SK-N-SH (cell line): Measurements from ENCODE around the gene IBTK. TPM values are rescaled to one million over a fixed set of nuclear protein-coding genes. Genes with fewer than 3 reads are reported as not detected.

Source experiments
- CTCF ChIA-PET: fragments of 300-600, 350-600 bp; formaldehyde crosslinking; extraction: SDS; loops from one replicate; lab custom pipeline; 2021; lab: Yijun Ruan, JAX
- POLR2A ChIA-PET: fragments of 350-600 bp; sonication (Branson Sonifier 250); formaldehyde crosslinking; extraction: SDS; loops from one replicate; lab custom pipeline; 2020; ENCODE audit warnings: antibody characterized with exemption, inconsistent platforms; lab: Yijun Ruan, JAX
- DNase-seq: peaks from one replicate; pipeline ENCODE4 v3.0.0; 2012
- H2AFZ ChIP-seq: fragments of 200-600 bp; sonication (generic); 2 replicates; pipeline ENCODE4 v1.8.1; 2016; ENCODE audit warnings: antibody characterized with exemption, mild to moderate bottlenecking, low read depth
- H3F3A ChIP-seq: fragments of 200-600 bp; sonication (generic); replicated peaks from 2 replicates; pipeline ENCODE3; 2016; ENCODE audit warnings: antibody characterized with exemption, mild to moderate bottlenecking; ENCODE audit not compliant: insufficient read depth
- H3K27ac ChIP-seq, 2 experiments: fragments of 200-500 bp in 1 of 2; fragments of 200-600 bp in 1 of 2; sonication (Bioruptor generic) in 1 of 2; sonication (generic), shearing (Covaris generic) in 1 of 2; 2 replicates each; pipeline versions ENCODE4 v1.5.1 to v1.6.1; 2014 to 2016; ENCODE audit warnings: low read depth in 2 of 2, inconsistent platforms in 1 of 2, low read length in 1 of 2, mild to moderate bottlenecking in 1 of 2, mixed read lengths in 1 of 2
- H3K27me3 ChIP-seq: fragments of 200-600 bp; sonication (generic), shearing (Covaris generic); 2 replicates; pipeline ENCODE4 v1.6.1; 2016; ENCODE audit warnings: mixed run types; ENCODE audit not compliant: insufficient read depth
- H3K36me3 ChIP-seq, 2 experiments: fragments of 200-500 bp in 1 of 2; fragments of 200-600 bp in 1 of 2; sonication (Bioruptor generic) in 1 of 2; sonication (generic) in 1 of 2; replicated peaks in 1 of 2; 2 replicates each; pipeline versions ENCODE3 to v1.5.1; 2014 to 2016; ENCODE audit warnings: low read length in 1 of 2, mild to moderate bottlenecking in 1 of 2; ENCODE audit not compliant: insufficient read depth in 2 of 2, control insufficient read depth in 1 of 2
- H3K4me1 ChIP-seq, 2 experiments: fragments of 200-500 bp in 1 of 2; fragments of 200-600 bp in 1 of 2; sonication (Bioruptor generic) in 1 of 2; sonication (generic), shearing (Covaris generic) in 1 of 2; 2 replicates each; pipeline versions ENCODE4 v1.5.1 to v1.6.1; 2014 to 2016; ENCODE audit warnings: low read depth in 1 of 2, low read length in 1 of 2, mixed run types in 1 of 2; ENCODE audit not compliant: insufficient read depth in 2 of 2, control insufficient read depth in 1 of 2
- H3K4me2 ChIP-seq: fragments of 200-600 bp; sonication (generic), shearing (Covaris generic); 2 replicates; pipeline ENCODE4 v1.6.1; 2017; ENCODE audit warnings: mixed run types
- H3K4me3 ChIP-seq, 2 experiments: fragments of 200-500 bp in 1 of 2; fragments of 200-600 bp in 1 of 2; sonication (Bioruptor generic) in 1 of 2; sonication (generic), shearing (Covaris generic) in 1 of 2; 2 replicates each; pipeline versions ENCODE4 v1.5.1 to v1.8.1; 2014 to 2016; ENCODE audit warnings: low read depth in 2 of 2, inconsistent platforms in 1 of 2, low read length in 1 of 2, mild to moderate bottlenecking in 1 of 2, mixed read lengths in 1 of 2, moderate library complexity in 1 of 2
- H3K79me2 ChIP-seq: fragments of 200-600 bp; sonication (generic); 2 replicates; pipeline ENCODE4 v1.8.1; 2017; ENCODE audit warnings: mild to moderate bottlenecking; ENCODE audit not compliant: insufficient read depth
- H3K9ac ChIP-seq: fragments of 200-600 bp; sonication (generic); 2 replicates; pipeline ENCODE4 v1.6.1; 2017; ENCODE audit warnings: mixed run types
- H3K9me2 ChIP-seq: fragments of 200-600 bp; sonication (generic); 2 replicates; pipeline ENCODE4 v1.6.1; 2017; ENCODE audit warnings: mixed run types
- H3K9me3 ChIP-seq: fragments of 200-600 bp; sonication (generic); 2 replicates; pipeline ENCODE4 v1.6.1; 2017; ENCODE audit warnings: mixed run types, mild to moderate bottlenecking, moderate library complexity
- H4K20me1 ChIP-seq: fragments of 200-600 bp; sonication (generic); 2 replicates; pipeline ENCODE4 v1.6.1; 2017; ENCODE audit warnings: mild to moderate bottlenecking, mixed run types; ENCODE audit not compliant: insufficient read depth
- EP300 ChIP-seq, 2 experiments: IDR thresholded peaks; 2 replicates each; pipeline versions ENCODE4 v1.4.0 to v1.6.1; 2012; ENCODE audit warnings: borderline replicate concordance in 1 of 2, low read depth in 1 of 2, low read length in 1 of 2
- FOSL2 ChIP-seq: IDR thresholded peaks from 2 replicates; pipeline ENCODE4 v1.4.0; 2012; ENCODE audit warnings: low read depth, mild to moderate bottlenecking, moderate library complexity, borderline replicate concordance
- FOXJ3 ChIP-seq: sonication (generic); formaldehyde crosslinking; IDR thresholded peaks from 2 replicates; pipeline ENCODE4 v1.5.1; 2020; ENCODE audit warnings: mild to moderate bottlenecking, missing genetic modification reagents
- GATA2 ChIP-seq: sonication (generic); formaldehyde crosslinking; IDR thresholded peaks from 2 replicates; pipeline ENCODE4 v1.5.0; 2020; ENCODE audit warnings: mild to moderate bottlenecking, missing genetic modification reagents
- IRF3 ChIP-seq: fragments of 150-350 bp; IDR thresholded peaks from 2 replicates; pipeline ENCODE4 v1.6.1; 2016; ENCODE audit warnings: mild to moderate bottlenecking, low read depth, low read length
- MEF2A ChIP-seq: IDR thresholded peaks from 2 replicates; pipeline ENCODE4 v1.4.0; 2012; ENCODE audit warnings: low read depth, borderline replicate concordance
- POLR2AphosphoS5 ChIP-seq: IDR thresholded peaks from 2 replicates; pipeline ENCODE4 v1.6.1; 2012; ENCODE audit warnings: low read depth, low read length
- RFX5 ChIP-seq: IDR thresholded peaks from 2 replicates; pipeline ENCODE4 v1.6.1; 2012; ENCODE audit warnings: mild to moderate bottlenecking, improper control_type of control experiment, low read length
- SIN3A ChIP-seq: IDR thresholded peaks from 2 replicates; pipeline ENCODE4 v1.6.1; 2012; ENCODE audit warnings: low read depth, mild to moderate bottlenecking, low read length, moderate library complexity, borderline replicate concordance
- SMC3 ChIP-seq: IDR thresholded peaks from 2 replicates; pipeline ENCODE4 v1.6.1; 2012; ENCODE audit warnings: low read depth, low read length, improper control_type of control experiment
- TCF12 ChIP-seq: IDR thresholded peaks from 2 replicates; pipeline ENCODE4 v1.4.0; 2012
- USF1 ChIP-seq: IDR thresholded peaks from 2 replicates; pipeline ENCODE4 v1.4.0; 2012; ENCODE audit warnings: low read depth, borderline replicate concordance
- YY1 ChIP-seq: IDR thresholded peaks from 2 replicates; pipeline ENCODE4 v1.4.0; 2012; ENCODE audit warnings: low read depth, mild to moderate bottlenecking
- ZBTB33 ChIP-seq: IDR thresholded peaks from 2 replicates; pipeline ENCODE4 v1.4.0; 2012; ENCODE audit warnings: low read depth, borderline replicate concordance
- WGBS: methylation state at CpG from one replicate; pipeline ENCODE4 v1.1.6; 2017; ENCODE audit warnings: low lambda C conversion rate; 5-methylcytosine and 5-hydroxymethylcytosine counted together
- polyA plus RNA-seq, 3 experiments: library from polyadenylated mRNA; depleted of rRNA; stranded (reverse); fragments of >200 nt; gene quantifications; 2 replicates each; pipeline ENCODE4 v1.2.3, GENCODE V29; 2012
- TF ChIP-seq, protein P1 (sequence below): IDR thresholded peaks from 2 replicates; pipeline ENCODE4 v1.6.1; 2012; ENCODE audit warnings: mild to moderate bottlenecking, low read depth, low read length, moderate library complexity

The IBTK gene
- polyA plus RNA-seq, 1 of the 3 experiments (the other 2 are of a cell fraction), result 9.5 TPM

DNA sequence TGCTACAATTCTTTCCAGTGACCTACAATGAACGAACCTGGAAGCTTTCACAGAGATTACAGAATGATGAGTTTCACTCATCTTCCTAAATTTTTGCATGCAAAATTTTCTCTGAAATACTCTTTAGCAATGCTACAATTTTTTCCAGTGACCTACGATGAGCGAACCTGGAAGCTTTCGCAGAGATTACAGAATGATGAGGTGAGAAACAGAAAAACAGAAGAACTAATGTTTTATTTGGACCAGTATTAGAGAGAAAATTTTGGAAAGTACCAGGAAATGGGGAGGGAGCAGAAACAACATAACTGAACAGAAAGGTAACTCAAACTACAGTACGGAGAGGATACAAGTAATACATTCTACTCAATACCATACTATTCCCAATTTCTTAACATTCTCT lies 75.0 kb downstream of the IBTK start:
- Histone ChIP-seq H3K9me2 (no peaks in the 10 kb centered on the region), H3K4me1 (peaks cover 11 to 13% of the 10 kb centered on the region in 2 experiments), H3K79me2 (peaks cover 16% of the 10 kb centered on the region), H4K20me1 (no peaks in the 10 kb centered on the region), H3K36me3 (peaks cover 68 to 83% of the 10 kb centered on the region in 2 experiments), H3K27ac (no peak overlapping the region), H3K9ac (no peak overlapping the region), H3K27me3 (no peaks in the 10 kb centered on the region), H2AFZ (no peak overlapping the region), H3F3A (peaks cover 9% of the 10 kb centered on the region), H3K9me3 (no peaks in the 10 kb centered on the region), H3K4me3 (no peak overlapping the region), H3K4me2 (no peak overlapping the region)
- ChIA-PET CTCF (no interaction called here), POLR2A (no interaction called here)
- TF ChIP-seq POLR2AphosphoS5 (no peak), MEF2A (no peak), USF1 (no peak), ZBTB33 (no peak), SIN3A (no peak), FOSL2 (no peak), YY1 (no peak), RFX5 (no peak), SMC3 (no peak), GATA2 (CRISPR knock-in tag) (no peak), IRF3 (no peak), EP300 (IDR thresholded peaks at IDR 0.05; ENCODE audit: borderline replicate concordance in 1 of 2, low read depth in 1 of 2, low read length in 1 of 2) (no peak), TCF12 (no peak), FOXJ3 (CRISPR knock-in tag) (no peak)
- TF ChIP-seq, protein P1, sequence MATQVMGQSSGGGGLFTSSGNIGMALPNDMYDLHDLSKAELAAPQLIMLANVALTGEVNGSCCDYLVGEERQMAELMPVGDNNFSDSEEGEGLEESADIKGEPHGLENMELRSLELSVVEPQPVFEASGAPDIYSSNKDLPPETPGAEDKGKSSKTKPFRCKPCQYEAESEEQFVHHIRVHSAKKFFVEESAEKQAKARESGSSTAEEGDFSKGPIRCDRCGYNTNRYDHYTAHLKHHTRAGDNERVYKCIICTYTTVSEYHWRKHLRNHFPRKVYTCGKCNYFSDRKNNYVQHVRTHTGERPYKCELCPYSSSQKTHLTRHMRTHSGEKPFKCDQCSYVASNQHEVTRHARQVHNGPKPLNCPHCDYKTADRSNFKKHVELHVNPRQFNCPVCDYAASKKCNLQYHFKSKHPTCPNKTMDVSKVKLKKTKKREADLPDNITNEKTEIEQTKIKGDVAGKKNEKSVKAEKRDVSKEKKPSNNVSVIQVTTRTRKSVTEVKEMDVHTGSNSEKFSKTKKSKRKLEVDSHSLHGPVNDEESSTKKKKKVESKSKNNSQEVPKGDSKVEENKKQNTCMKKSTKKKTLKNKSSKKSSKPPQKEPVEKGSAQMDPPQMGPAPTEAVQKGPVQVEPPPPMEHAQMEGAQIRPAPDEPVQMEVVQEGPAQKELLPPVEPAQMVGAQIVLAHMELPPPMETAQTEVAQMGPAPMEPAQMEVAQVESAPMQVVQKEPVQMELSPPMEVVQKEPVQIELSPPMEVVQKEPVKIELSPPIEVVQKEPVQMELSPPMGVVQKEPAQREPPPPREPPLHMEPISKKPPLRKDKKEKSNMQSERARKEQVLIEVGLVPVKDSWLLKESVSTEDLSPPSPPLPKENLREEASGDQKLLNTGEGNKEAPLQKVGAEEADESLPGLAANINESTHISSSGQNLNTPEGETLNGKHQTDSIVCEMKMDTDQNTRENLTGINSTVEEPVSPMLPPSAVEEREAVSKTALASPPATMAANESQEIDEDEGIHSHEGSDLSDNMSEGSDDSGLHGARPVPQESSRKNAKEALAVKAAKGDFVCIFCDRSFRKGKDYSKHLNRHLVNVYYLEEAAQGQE, result no peak
- WGBS, result 96% methylated on average over 5 of the region's 5 CpGs
- DNase-seq, result no peak
